Measurements from ENCODE around the gene DNAH7. TPM values are rescaled to one million over a fixed set of nuclear protein-coding genes. Genes with fewer than 3 reads are reported as not detected.

Gene DNAH7
- total and polyA plus RNA-seq, 2 of the 4 experiments (the other 2 are of a cell fraction): 0.22 to 0.36 TPM

DNA sequence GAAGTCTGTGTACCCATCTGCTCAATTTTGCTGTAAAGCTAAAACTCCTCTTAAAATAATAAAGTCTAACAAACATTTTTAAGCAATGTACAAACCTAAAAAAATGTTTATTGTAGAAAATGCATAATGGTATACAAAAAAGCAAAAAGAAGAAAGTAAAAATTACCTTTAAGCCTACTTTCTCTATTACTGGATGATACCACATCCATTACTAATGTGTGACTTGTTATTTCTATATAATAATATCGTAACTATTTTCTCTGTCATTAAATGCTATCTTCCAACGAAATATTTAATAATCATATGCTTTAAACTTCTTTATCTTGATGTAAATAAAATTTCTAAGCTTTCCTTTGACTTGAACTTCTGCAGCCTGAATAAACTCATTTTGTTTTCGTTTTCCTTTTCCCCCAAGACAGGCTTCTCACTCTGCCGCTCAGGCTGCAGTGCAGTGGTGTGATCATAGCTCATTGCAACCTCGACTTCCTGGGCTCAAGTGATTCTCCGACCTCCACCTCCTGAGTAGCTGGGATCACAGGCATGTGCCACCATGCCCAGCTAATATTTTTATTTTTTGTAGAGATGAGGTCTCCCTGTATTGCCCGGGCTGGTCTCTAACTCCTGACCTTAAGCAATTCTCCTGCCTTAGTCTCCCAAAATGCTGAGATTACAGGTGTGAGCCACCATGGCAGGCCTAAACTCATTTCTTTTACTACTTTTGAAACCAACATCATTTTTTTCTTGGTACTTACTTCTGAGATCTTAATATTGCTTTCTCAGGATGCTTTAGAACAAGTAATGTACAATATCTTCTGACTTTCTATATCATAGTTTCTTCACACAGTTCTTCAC is 18.1 kb upstream of the DNAH7 start:
- no peak overlapping the region for H3K9ac ChIP-seq (ENCODE audit: low read depth, low read length)
- no peaks in the 10 kb centered on the region for H3K9me1 ChIP-seq (ENCODE audit: insufficient read depth, low read length)
- no peaks in the 10 kb centered on the region for H3K36me3 ChIP-seq (ENCODE audit: control insufficient read depth, insufficient read depth, low read length)
- H4K20me1 ChIP-seq (ENCODE audit: insufficient read depth, low read length): no peaks in the 10 kb centered on the region
- no peak for ATAC-seq (ENCODE audit: low read depth)
- no peak overlapping the region for H2AK9ac ChIP-seq (replicated peaks; ENCODE audit: low read depth, low read length, poor library complexity)
- H4K8ac ChIP-seq (ENCODE audit: low read depth in 2 of 2, low read length in 2 of 2): no peak overlapping the region
- H3K4me1 ChIP-seq (ENCODE audit: control insufficient read depth, insufficient read depth, low read length): no peaks in the 10 kb centered on the region
- H3K4me2 ChIP-seq (ENCODE audit: low read depth, low read length): no peak overlapping the region
- no TSS peak for BruUV-seq (replicated peaks)
- H2BK120ac ChIP-seq (ENCODE audit: low read depth, low read length): no peak overlapping the region
- no peak overlapping the region for H3K27ac ChIP-seq (ENCODE audit: insufficient read depth, low read length)
- H3K79me1 ChIP-seq (ENCODE audit: low read depth in 1 of 2, low read length in 2 of 2): no peaks in the 10 kb centered on the region
- no peak overlapping the region for H3K56ac ChIP-seq (ENCODE audit: extremely low read depth, insufficient read depth, low read length)
- no peak overlapping the region for H4K91ac ChIP-seq (ENCODE audit: insufficient read depth, low read depth, low read length)
- no peak overlapping the region for H2BK15ac ChIP-seq (ENCODE audit: low read depth, low read length)
- H3K4ac ChIP-seq (ENCODE audit: low read depth, low read length): no peak overlapping the region
- no peak overlapping the region for H2AK5ac ChIP-seq (ENCODE audit: low read depth, low read length)
- H3K27me3 ChIP-seq (ENCODE audit: control insufficient read depth, insufficient read depth, low read length): no peaks in the 10 kb centered on the region
- in situ Hi-C loops (cut with MboI; ENCODE audit: low sequenced_read_pairs) (loop anchor here (25.0 kb wide), 1 partner anchor 351 kb away; no protein-coding TSS in a partner anchor), intact Hi-C loops (cut with micrococcal nuclease) (no loop called here), dilution Hi-C loops (cut with HindIII; ENCODE audit: low sequenced_read_pairs, unreplicated experiment) (no loop called here)
- DNase-seq: no peak
- no peak overlapping the region for H2BK20ac ChIP-seq (ENCODE audit: low read depth, low read length)
- WGBS, 2 experiments (ENCODE audit: extremely low coverage in 2 of 2, insufficient read length in 1 of 2): 80% methylated on average over 2 of the region's 7 CpGs; no CpG with 5 or more reads in 1 of the 2 experiments
- no peak overlapping the region for H2BK5ac ChIP-seq (ENCODE audit: low read depth, low read length, poor library complexity, severe bottlenecking)
- no peak overlapping the region for H3K23ac ChIP-seq (ENCODE audit: low read depth, low read length)
- no peak overlapping the region for H2AFZ ChIP-seq (replicated peaks; ENCODE audit: low read length, poor library complexity)
- peaks cover 3% of the 10 kb centered on the region for H3K9me3 ChIP-seq (ENCODE audit: control insufficient read depth, insufficient read depth, low read length)
- no peak overlapping the region for H3K4me3 ChIP-seq (ENCODE audit: insufficient read depth, low read depth, low read length)
- no peak overlapping the region for H4K5ac ChIP-seq (ENCODE audit: low read depth, low read length)
- ChIA-PET POLR2A (ENCODE audit: unreplicated experiment) (interaction anchor here (0.5 kb wide), 1 partner anchor 12 kb away, joined by 6 read pairs; no protein-coding TSS in a partner anchor), CTCF (no interaction called here)
- no peak overlapping the region for H3K18ac ChIP-seq (ENCODE audit: low read depth, low read length)
- H3K14ac ChIP-seq (replicated peaks; ENCODE audit: low read depth, low read length): no peak overlapping the region
- TF ChIP-seq, protein P1, sequence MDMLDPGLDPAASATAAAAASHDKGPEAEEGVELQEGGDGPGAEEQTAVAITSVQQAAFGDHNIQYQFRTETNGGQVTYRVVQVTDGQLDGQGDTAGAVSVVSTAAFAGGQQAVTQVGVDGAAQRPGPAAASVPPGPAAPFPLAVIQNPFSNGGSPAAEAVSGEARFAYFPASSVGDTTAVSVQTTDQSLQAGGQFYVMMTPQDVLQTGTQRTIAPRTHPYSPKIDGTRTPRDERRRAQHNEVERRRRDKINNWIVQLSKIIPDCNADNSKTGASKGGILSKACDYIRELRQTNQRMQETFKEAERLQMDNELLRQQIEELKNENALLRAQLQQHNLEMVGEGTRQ (IDR thresholded peaks at IDR 0.05; ENCODE audit: low read depth, low read length): no peak
- TF ChIP-seq MXI1 (IDR thresholded peaks at IDR 0.05; ENCODE audit: borderline replicate concordance, low read depth, low read length): no peak
- no peak for TF ChIP-seq BHLHE40 (IDR thresholded peaks at IDR 0.05; ENCODE audit: low read depth, low read length)
- no peak for TF ChIP-seq NFE2L2 (IDR thresholded peaks at IDR 0.05; ENCODE audit: low read depth, low read length)
- no peak for TF ChIP-seq MAZ (IDR thresholded peaks at IDR 0.05; ENCODE audit: borderline replicate concordance, low read depth, low read length)
- no peak for TF ChIP-seq RFX5 (IDR thresholded peaks at IDR 0.05; ENCODE audit: low read depth, low read length)
- TF ChIP-seq CEBPB (IDR thresholded peaks at IDR 0.05; ENCODE audit: low read depth, low read length): no peak
- TF ChIP-seq CHD1 (IDR thresholded peaks at IDR 0.05; ENCODE audit: low read depth, low read length): no peak
- TF ChIP-seq SMC3 (IDR thresholded peaks at IDR 0.05; ENCODE audit: low read depth, low read length): no peak
- no peak for TF ChIP-seq RCOR1 (IDR thresholded peaks at IDR 0.05; ENCODE audit: insufficient replicate concordance, low read length)
- TF ChIP-seq POLR2A (IDR thresholded peaks at IDR 0.05; ENCODE audit: low read depth, low read length): no peak
- TF ChIP-seq, protein P2, sequence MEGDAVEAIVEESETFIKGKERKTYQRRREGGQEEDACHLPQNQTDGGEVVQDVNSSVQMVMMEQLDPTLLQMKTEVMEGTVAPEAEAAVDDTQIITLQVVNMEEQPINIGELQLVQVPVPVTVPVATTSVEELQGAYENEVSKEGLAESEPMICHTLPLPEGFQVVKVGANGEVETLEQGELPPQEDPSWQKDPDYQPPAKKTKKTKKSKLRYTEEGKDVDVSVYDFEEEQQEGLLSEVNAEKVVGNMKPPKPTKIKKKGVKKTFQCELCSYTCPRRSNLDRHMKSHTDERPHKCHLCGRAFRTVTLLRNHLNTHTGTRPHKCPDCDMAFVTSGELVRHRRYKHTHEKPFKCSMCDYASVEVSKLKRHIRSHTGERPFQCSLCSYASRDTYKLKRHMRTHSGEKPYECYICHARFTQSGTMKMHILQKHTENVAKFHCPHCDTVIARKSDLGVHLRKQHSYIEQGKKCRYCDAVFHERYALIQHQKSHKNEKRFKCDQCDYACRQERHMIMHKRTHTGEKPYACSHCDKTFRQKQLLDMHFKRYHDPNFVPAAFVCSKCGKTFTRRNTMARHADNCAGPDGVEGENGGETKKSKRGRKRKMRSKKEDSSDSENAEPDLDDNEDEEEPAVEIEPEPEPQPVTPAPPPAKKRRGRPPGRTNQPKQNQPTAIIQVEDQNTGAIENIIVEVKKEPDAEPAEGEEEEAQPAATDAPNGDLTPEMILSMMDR (conservative IDR thresholded peaks at IDR 0.05; ENCODE audit: low read depth, low read length): no peak
- TF ChIP-seq MAFK (IDR thresholded peaks at IDR 0.05; ENCODE audit: low read depth, low read length): no peak
- TF ChIP-seq, protein P3, sequence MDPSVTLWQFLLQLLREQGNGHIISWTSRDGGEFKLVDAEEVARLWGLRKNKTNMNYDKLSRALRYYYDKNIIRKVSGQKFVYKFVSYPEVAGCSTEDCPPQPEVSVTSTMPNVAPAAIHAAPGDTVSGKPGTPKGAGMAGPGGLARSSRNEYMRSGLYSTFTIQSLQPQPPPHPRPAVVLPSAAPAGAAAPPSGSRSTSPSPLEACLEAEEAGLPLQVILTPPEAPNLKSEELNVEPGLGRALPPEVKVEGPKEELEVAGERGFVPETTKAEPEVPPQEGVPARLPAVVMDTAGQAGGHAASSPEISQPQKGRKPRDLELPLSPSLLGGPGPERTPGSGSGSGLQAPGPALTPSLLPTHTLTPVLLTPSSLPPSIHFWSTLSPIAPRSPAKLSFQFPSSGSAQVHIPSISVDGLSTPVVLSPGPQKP (IDR thresholded peaks at IDR 0.05; ENCODE audit: borderline replicate concordance, low read depth, low read length): no peak
- no peak for TF ChIP-seq FOS (IDR thresholded peaks at IDR 0.05; ENCODE audit: low read depth, low read length)

All from IMR-90 (cell line).